HEK293 (cell line): ENCODE measurements around the gene MAP4K2.

ENCODE experiments used
- CTCF ChIA-PET: fragments of 350-600 bp; formaldehyde crosslinking; extraction: SDS; loops from one replicate; lab custom pipeline; 2021; ENCODE audit warnings: antibody characterized with exemption; lab: Yijun Ruan, JAX
- POLR2A ChIA-PET: fragments of 300-600 bp; formaldehyde crosslinking; extraction: SDS; loops from one replicate; lab custom pipeline; 2020; ENCODE audit warnings: antibody characterized with exemption, inconsistent platforms; lab: Yijun Ruan, JAX
- H3K27ac ChIP-seq: fragments of 200-500 bp; sonication (Bioruptor generic); 2 replicates; pipeline ENCODE4 v1.5.1; 2014; ENCODE audit warnings: low read depth, low read length, control low read depth, inconsistent platforms; ENCODE audit errors: extremely low read depth
- H3K36me3 ChIP-seq, 2 experiments: fragments of 200-500 bp in 1 of 2; sonication (Bioruptor generic) in 1 of 2; 1 replicate in 1 of 2; 2 replicates in 1 of 2; pipeline ENCODE4 v1.5.1; 2014 to 2017; ENCODE audit warnings: inconsistent platforms in 2 of 2, low read length in 2 of 2; ENCODE audit not compliant: control insufficient read depth in 2 of 2, insufficient read depth in 1 of 2
- H3K4me1 ChIP-seq: fragments of 200-500 bp; sonication (Bioruptor generic); 2 replicates; pipeline ENCODE4 v1.5.1; 2014; ENCODE audit warnings: mild to moderate bottlenecking, low read length, inconsistent platforms; ENCODE audit not compliant: control insufficient read depth, insufficient read depth
- H3K4me3 ChIP-seq: 2 replicates; pipeline ENCODE4 v1.5.1; 2011; ENCODE audit warnings: low read depth, mild to moderate bottlenecking, control low read depth, low read length, moderate library complexity
- H3K9me3 ChIP-seq: fragments of 200-500 bp; sonication (Bioruptor generic); 2 replicates; pipeline ENCODE4 v1.5.1; 2014; ENCODE audit warnings: low read depth, low read length, inconsistent platforms; ENCODE audit not compliant: control insufficient read depth, insufficient read depth
- BCL11B ChIP-seq: fragments of 450-650 bp; formaldehyde crosslinking; IDR thresholded peaks from 2 replicates; pipeline ENCODE4 v1.5.1; 2016; ENCODE audit warnings: low read depth, missing biosample characterization, missing genetic modification characterization
- ZBTB1 ChIP-seq: fragments of 450-650 bp; formaldehyde crosslinking; IDR thresholded peaks from 2 replicates; pipeline ENCODE4 v1.5.1; 2016; ENCODE audit warnings: missing biosample characterization, missing genetic modification characterization
- ZBTB10 ChIP-seq: fragments of 450-650 bp; formaldehyde crosslinking; IDR thresholded peaks from 2 replicates; pipeline ENCODE4 v1.5.1; 2016; ENCODE audit warnings: missing biosample characterization, missing genetic modification characterization
- ZNF10 ChIP-seq: fragments of 450-650 bp; formaldehyde crosslinking; IDR thresholded peaks from 2 replicates; pipeline ENCODE4 v1.5.1; 2017; ENCODE audit warnings: missing biosample characterization, missing genetic modification characterization
- ZNF155 ChIP-seq: fragments of 450-650 bp; formaldehyde crosslinking; IDR thresholded peaks from 2 replicates; pipeline ENCODE4 v1.5.1; 2016; ENCODE audit warnings: missing biosample characterization, missing genetic modification characterization
- ZNF202 ChIP-seq: fragments of 450-650 bp; formaldehyde crosslinking; IDR thresholded peaks from 2 replicates; pipeline ENCODE4 v1.5.1; 2016; ENCODE audit warnings: missing biosample characterization, missing genetic modification characterization, borderline replicate concordance
- ZNF214 ChIP-seq: fragments of 450-650 bp; formaldehyde crosslinking; IDR thresholded peaks from 2 replicates; pipeline ENCODE4 v1.5.1; 2017; ENCODE audit warnings: missing biosample characterization, mild to moderate bottlenecking, missing genetic modification characterization, borderline replicate concordance
- ZNF391 ChIP-seq: fragments of 450-650 bp; formaldehyde crosslinking; IDR thresholded peaks from 2 replicates; pipeline ENCODE4 v1.5.1; 2016; ENCODE audit warnings: low read depth, missing biosample characterization, missing genetic modification characterization, borderline replicate concordance
- ZNF404 ChIP-seq: fragments of 450-650 bp; formaldehyde crosslinking; IDR thresholded peaks from 2 replicates; pipeline ENCODE4 v1.5.1; 2017; ENCODE audit warnings: missing biosample characterization, missing genetic modification characterization
- ZNF426 ChIP-seq: fragments of 450-650 bp; formaldehyde crosslinking; IDR thresholded peaks from 2 replicates; pipeline ENCODE4 v1.5.1; 2017; ENCODE audit warnings: missing biosample characterization, missing genetic modification characterization, mild to moderate bottlenecking, inconsistent platforms, moderate library complexity
- ZNF530 ChIP-seq: fragments of 450-650 bp; formaldehyde crosslinking; IDR thresholded peaks from 2 replicates; pipeline ENCODE4 v1.5.1; 2016; ENCODE audit warnings: low read depth, missing biosample characterization, missing genetic modification characterization
- ZNF654 ChIP-seq: fragments of 450-650 bp; formaldehyde crosslinking; IDR thresholded peaks from 2 replicates; pipeline ENCODE4 v1.5.1; 2016; ENCODE audit warnings: low read depth, missing biosample characterization, missing genetic modification characterization
- TF ChIP-seq, protein P1 (sequence below): fragments of 450-650 bp; formaldehyde crosslinking; IDR thresholded peaks from 2 replicates; pipeline ENCODE4 v1.5.1; 2016; ENCODE audit warnings: missing biosample characterization, missing genetic modification characterization
- TF ChIP-seq, protein P2 (sequence below): fragments of 450-650 bp; formaldehyde crosslinking; IDR thresholded peaks from 2 replicates; pipeline ENCODE4 v1.5.1; 2016; ENCODE audit warnings: missing biosample characterization, missing genetic modification characterization

MAP4K2 gene

GRCh38 chr11:64788321-64789215 lies 14.4 kb downstream of the MAP4K2 start:
- no peak overlapping the region for H3K27ac ChIP-seq

DNA sequence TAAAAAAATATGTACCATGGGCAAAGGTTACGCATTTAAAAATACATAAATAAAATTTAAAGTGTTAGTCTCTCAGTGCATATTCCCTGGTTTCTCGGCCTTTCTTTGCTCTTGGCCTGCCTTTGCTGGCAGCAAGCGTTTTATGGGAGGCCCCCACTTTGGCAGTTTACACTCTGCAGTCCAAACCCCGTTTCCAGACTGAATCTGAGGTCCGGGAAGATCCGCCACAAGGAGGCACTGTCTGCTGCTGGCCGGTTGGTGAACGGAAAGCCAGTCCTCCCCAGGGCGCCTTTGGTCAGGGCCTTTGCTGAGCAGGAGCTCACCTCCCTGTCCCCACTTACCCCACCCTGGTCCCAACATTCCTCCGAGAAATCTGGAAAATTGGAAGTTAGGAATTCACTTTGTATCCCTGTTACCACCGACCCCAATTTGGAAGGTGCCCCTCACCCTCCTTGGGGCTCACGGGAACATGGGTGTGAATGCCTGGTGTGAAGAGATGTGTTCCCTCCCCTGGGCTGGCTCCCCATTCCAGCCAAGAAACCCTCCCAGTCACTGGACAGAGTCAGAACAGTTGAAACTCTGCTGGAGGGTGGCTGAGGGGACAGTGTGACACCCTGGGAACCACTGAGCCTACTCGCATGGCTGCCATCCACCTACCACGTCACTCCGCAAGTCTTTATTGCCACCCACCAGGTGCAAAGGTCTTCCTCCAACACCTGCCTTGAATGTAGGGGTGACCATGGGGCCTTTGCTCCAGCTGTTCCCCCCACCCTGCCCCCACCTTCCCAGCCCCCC lies 15.3 kb downstream of the MAP4K2 start:
- TF ChIP-seq ZNF530 (no peak), ZNF10 (tag by site-specific recombination) (no peak), BCL11B (tag by site-specific recombination) (no peak), ZNF654 (tag by site-specific recombination) (peak; percentile 33)
- TF ChIP-seq, protein P1, sequence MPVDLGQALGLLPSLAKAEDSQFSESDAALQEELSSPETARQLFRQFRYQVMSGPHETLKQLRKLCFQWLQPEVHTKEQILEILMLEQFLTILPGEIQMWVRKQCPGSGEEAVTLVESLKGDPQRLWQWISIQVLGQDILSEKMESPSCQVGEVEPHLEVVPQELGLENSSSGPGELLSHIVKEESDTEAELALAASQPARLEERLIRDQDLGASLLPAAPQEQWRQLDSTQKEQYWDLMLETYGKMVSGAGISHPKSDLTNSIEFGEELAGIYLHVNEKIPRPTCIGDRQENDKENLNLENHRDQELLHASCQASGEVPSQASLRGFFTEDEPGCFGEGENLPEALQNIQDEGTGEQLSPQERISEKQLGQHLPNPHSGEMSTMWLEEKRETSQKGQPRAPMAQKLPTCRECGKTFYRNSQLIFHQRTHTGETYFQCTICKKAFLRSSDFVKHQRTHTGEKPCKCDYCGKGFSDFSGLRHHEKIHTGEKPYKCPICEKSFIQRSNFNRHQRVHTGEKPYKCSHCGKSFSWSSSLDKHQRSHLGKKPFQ, result peak; percentile 87
- TF ChIP-seq, protein P2, sequence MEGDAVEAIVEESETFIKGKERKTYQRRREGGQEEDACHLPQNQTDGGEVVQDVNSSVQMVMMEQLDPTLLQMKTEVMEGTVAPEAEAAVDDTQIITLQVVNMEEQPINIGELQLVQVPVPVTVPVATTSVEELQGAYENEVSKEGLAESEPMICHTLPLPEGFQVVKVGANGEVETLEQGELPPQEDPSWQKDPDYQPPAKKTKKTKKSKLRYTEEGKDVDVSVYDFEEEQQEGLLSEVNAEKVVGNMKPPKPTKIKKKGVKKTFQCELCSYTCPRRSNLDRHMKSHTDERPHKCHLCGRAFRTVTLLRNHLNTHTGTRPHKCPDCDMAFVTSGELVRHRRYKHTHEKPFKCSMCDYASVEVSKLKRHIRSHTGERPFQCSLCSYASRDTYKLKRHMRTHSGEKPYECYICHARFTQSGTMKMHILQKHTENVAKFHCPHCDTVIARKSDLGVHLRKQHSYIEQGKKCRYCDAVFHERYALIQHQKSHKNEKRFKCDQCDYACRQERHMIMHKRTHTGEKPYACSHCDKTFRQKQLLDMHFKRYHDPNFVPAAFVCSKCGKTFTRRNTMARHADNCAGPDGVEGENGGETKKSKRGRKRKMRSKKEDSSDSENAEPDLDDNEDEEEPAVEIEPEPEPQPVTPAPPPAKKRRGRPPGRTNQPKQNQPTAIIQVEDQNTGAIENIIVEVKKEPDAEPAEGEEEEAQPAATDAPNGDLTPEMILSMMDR (tag by site-specific recombination), result peak; percentile 28; the same call in 1 of the 2 replicates
- TF ChIP-seq, all 188 proteins: peak for 3

More at GRCh38 chr11:64788321-64789215, 14.4 kb downstream of the MAP4K2 start:
- H3K4me3 ChIP-seq, result no peak overlapping the region
- no peaks in the 10 kb centered on the region for H3K4me1 ChIP-seq
- no peaks in the 10 kb centered on the region for H3K9me3 ChIP-seq
- ChIA-PET POLR2A (interaction anchor here (0.6 to 1.2 kb wide), 2 partner anchors 10 kb away, joined by 3 to 5 read pairs; partner anchors contain the start of gene SF1), CTCF (interaction anchor here (0.6 to 1.9 kb wide), 12 partner anchors 10 to 226 kb away, joined by 3 to 6 read pairs (median 4); partner anchors contain the start of genes ARL2 and CDC42BPG)
- TF ChIP-seq ZNF202 (tag by site-specific recombination) (no peak), ZNF214 (tag by site-specific recombination) (no peak), ZBTB1 (tag by site-specific recombination) (no peak), ZBTB10 (tag by site-specific recombination) (no peak), ZNF404 (no peak), ZNF155 (tag by site-specific recombination) (no peak), ZNF391 (tag by site-specific recombination) (no peak), ZNF426 (no peak)
- peaks cover 0 to 13% of the 10 kb centered on the region in 2 experiments; a peak in 1 of 3 replicates for H3K36me3 ChIP-seq

More for the DNA sequence above, 15.3 kb downstream of the MAP4K2 start:
- Histone ChIP-seq H3K4me1 (no peaks in the 10 kb centered on the region), H3K27ac (no peak overlapping the region), H3K9me3 (no peaks in the 10 kb centered on the region), H3K36me3 (peaks cover 0 to 13% of the 10 kb centered on the region in 2 experiments; a peak in 1 of 3 replicates), H3K4me3 (no peak overlapping the region)
- POLR2A ChIA-PET, result interaction anchor here (0.6 to 0.7 kb wide), 2 partner anchors 9 to 28 kb away, joined by 4 to 5 read pairs; partner anchors contain the start of genes PYGM and SF1
- CTCF ChIA-PET, result interaction anchor here (0.6 to 1.9 kb wide), 13 partner anchors 9 to 562 kb away, joined by 3 to 6 read pairs (median 3); partner anchors contain the start of genes ARL2 and CDC42BPG
